ENCODE results near the gene UBE2H.
A peak's percentile ranks its signal among the peaks of the same experiment; 100 is the strongest.
"Not testable (repeated sequence)": the region's sequence is repeated elsewhere in the genome, so short reads cannot be mapped to it uniquely, and the experiment has no call there.

UBE2H gene

DNA sequence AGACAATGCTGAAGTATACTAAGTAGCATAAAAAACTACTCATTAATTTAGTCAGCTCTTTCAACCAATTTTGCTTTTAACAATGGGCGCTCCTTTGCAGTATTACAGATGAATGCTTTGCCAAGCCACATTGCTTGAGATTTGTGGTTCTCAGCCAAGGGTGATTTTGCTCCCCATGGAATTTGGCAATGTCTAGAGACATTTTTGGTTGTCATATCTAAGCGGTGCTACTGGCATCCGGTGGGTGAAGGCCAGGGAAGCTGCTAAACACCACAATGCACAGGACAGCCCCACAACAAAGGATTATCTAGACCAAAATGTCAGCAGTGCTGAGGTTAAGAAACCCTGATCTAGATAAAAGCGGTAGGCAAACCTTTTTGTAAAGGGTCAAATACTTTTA lies 112.0 kb downstream of the UBE2H start:
- DNase-seq, result no peak

- DNase-seq, result no peak
These were observed 115.8 kb downstream of the UBE2H start for GRCh38 chr7:129836983-129837382.

GRCh38 chr7:129835569-129835968 lies 117.2 kb downstream of the UBE2H start:
- DNase-seq, result no peak

DNA sequence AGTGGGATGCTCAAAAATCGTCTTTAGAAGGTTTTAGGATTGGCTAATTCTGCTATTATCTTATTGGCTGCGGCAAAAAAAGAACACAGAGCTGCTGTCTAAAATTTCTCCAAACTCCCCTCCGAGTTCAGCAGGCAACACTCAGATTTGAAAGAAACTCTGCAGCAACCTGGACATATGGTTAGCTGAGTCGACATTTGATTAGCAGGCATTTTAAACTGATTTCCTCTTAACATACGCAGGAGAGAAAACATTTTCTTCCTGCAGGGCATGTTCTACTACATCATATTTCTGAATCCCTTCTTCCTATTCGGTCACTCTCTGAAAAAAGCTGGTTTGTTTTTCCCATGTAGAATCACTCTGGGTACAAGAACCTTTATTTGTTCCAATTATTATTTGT lies 119.4 kb downstream of the UBE2H start:
- not testable (repeated sequence) for DNase-seq

DNA sequence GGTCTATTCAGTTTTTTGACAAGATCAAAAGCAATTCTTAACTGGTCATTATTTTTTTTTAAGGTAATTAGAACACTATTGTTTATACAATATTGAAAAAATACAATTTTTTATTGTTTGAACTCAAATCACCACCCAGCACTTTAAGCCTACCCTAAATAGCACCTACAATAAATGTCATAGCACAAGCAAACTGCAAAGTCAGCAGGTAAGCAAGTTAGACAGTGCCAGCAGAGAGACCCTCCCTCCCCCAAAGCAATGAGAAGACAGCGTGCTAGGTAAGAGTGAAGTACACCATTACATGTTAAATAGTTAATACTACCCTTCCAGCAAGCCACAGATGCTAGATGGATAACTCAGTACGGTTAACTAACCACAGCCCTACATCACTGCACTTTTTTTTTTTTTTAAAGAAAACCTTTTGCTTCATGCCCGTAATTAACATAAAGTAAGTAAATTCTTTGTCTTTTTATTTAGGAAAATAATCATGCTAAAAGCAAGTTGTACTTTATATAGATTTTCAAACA lies 120.0 kb downstream of the UBE2H start:
- DNase-seq, result no peak

DNA sequence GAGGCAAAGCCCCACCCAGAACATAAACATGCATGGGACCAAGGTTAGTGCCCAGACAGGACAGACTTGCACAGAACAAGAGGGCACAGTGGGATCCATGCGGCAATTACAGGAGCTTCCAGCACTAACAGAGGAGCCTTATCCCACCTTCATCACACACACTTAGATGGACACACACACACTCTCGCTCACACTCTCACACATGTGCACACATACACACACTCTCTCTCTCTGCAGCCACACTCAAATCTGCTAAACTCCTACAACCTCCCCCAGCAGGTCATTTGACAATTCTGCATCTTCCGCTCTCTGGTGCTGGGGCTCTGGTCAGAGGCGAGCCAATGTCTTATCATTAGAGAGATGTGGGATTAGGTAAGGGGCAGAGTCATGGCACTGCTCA lies 120.5 kb downstream of the UBE2H start:
- no peak for DNase-seq

- no peak for DNase-seq
These were observed 121.2 kb downstream of the UBE2H start for GRCh38 chr7:129831424-129832058.

- DNase-seq, result no peak
These were observed 121.8 kb downstream of the UBE2H start for GRCh38 chr7:129830949-129831348.

DNA sequence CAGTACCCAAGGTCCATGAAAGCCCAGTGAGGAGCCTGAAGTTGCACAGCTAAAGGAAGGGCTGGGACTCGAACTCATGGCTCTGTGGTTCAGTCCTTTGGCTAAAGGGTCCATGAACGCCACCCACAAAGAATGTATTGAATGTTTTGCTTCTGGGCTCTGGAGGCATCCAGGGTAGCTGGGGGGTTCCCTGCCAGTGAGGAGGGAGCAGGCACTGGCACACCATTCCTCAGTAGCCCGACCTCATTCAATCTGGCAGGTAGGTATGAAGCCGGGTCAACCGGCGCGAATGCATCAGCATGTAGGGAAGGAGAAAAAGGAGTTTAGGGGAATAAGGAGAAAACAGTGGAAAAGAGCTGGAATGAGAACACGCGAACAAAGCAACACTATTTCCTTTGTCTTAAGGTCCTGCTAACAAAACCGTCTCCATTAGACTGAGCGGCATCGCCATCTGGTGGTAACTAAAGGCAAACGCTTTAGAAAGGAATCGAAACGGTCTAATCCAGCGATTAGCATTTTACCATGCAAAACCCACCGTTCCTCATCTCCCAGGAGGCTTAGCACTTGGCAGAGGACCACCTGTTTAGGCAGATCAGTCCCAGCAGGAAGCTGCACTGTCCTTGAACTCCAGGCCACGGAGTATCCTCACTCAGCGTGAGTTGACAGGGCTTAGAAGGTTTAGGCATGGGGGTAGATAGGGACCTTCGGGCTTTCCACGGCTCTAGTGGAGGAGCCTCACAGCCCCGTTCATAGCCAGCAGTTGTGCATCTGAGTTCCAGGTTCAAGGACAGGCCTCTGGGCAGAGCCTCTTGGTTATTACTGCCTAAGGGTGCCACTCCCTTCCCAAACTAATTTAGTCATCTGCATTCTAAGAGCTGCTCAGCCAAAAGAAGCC lies 122.8 kb downstream of the UBE2H start:
- peak; percentile 87 to 92 for DNase-seq

DNA sequence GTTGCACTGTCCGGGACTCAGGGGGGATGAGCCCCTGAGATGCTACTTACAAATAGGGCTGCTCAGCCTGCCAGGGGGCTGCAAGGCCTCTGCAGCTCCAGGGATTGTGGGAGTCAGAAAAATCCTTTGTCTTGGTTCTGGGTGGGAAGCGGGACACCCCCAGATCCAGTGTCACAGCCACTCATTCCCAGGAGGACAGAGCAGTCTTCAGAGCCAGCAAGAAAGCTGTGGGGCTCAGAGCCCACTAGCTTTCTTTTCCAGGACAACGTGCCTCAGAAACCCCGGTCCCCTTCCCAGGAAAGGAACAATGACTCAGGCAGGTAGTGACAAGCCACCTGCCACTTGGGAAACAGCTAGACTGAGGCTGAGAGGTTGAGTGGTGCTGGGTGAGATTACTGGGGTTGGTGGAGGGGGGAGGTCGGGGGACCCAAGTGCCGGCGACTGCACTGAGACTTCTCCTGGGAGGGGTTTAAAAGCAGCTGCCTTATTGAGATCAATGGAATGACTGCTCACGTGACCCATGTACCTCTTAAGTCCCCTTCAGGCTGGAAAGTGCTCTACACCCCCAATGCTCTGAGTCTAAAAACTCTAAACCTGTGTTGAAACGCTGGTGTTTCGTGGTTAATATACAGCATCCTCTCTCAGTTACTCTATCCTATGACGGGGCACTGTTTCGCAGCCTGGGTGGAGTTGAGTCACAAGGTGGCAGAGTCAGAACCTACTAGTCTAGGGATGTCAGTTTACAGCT lies 123.6 kb downstream of the UBE2H start:
- DNase-seq, result peak; percentile 16 to 24

GRCh38 chr7:129828078-129828762 lies 124.5 kb downstream of the UBE2H start:
- no peak for DNase-seq

DNA sequence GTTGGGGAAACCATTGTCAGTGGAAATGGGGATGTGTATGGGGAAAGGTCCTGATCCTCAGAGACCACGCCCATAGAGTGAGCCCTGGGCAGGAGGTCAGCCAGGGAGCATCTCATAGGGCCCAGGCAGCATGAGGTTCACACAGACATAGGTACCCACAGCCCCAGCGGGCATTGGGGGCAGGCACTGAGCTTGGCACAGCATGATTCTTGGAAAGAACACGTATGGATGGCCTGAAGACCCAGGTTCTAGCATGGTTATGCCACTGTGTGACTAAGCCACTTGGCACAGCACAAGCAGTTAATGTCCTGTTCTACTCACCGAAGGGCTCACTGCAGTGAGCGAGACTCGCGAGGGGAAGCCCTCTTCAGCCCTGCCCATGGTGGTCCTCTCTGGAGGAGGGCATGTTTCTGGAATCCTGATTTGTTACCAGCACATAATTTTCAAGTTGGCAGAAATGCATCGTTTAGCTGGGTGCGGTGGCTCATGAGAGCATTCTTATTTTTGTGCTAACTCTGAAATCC lies 125.2 kb downstream of the UBE2H start:
- no peak for DNase-seq

- DNase-seq, result not testable (repeated sequence)
These were observed 125.9 kb downstream of the UBE2H start for GRCh38 chr7:129826895-129827294.

DNA sequence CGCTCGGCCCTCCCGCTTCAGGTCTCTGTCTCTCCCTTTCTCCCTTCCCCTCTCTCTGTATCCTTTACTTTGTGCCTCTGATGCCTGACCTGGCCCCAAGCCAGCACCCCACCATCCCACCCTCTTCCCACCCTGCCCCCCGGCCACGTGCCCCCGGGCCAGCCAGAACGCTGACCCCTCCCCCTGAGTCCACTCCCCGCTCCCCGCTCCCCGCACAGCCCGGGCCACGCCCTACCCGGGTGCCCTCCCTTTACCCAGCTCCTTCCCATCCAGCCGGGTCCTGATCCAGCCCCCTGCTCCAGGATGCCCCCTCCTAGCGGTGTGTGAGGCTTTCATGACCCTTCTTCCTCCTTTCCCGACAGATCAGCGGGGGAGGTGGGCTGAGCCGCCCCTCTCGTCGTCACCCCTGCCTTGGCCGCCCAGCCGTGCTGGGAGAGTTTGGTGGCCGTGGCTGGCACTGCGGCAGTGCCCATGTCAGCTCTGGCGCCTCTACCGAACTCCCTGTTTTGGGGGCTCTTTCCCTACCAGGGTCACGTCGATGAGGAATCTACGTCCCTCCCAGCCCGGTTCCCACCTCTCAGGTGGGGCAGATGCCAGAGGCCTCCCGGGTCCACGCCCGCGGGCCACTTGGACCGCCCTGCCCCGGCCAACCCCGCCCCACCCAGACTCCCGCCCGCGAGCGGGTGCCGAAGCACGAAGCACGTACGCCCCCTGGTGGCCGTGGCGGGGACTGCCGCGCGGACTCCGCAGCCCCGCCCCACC lies 127.4 kb downstream of the UBE2H start:
- DNase-seq, result peak; percentile 66 to 74

DNA sequence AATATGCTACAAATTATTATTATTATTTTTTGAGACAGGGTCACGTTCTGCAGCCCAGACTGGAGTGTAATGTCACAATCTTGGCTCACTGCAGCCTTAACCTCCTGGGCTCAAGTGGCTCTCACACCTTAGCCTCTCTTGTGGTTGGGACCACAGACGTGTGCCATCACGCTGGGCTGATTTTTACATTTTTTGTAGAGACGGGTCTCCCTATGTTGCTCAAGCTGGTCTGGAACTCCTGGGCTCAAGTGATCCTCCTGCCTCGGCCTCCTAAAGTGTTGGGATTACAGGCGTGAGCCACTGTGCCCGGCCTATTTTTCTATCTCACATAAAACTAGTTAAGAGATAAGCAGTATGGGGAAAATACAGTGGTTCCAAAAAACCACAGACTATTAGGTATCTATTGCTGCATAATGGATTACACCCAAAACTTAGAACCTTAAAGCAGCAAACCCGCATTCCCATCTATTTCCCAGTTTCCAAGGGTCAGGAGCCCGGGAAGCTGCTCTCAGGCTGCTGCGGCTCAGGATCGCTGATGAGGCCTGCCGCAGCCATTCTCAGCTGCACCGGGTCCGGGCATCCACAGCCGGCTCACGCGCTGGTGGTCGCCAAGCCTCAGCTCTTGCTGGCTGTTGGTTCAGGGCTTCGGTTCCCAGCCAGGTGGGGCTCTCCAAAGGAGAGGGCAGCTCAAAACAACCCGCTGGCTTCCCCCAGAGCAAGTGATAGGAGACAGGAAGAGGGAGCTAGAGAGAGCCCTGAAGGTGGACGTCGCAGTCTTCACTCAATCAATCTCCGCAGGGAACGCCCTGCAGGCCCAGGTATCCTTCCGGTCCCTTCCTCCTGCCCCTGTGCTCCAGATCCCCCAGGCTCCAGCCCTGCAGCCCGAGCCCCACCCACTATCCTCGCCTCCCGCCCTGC lies 128.2 kb downstream of the UBE2H start:
- peak; percentile 45 to 74 for DNase-seq

GRCh38 chr7:129823143-129823542 lies 129.6 kb downstream of the UBE2H start:
- not testable (repeated sequence) for DNase-seq

DNA sequence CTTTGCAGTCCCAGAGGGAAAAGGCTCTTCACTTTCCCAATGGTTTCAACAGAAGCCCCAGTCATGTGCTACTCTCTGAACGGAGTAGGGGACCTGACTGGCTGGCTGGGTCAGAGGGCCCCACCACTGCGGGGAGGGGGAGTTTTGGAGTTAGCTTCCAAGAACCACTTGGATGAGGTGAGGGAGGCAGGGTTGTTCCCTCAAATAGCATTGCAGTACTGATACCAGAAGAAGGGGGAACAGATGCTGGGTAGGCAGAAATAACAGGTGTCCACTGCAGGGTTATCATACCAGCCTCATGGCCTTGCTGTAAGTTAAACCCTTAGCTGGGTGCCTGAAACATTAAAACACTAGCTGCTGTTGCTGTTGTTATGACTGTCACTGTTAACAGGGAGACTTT lies 131.3 kb downstream of the UBE2H start:
- DNase-seq, result no peak

DNA sequence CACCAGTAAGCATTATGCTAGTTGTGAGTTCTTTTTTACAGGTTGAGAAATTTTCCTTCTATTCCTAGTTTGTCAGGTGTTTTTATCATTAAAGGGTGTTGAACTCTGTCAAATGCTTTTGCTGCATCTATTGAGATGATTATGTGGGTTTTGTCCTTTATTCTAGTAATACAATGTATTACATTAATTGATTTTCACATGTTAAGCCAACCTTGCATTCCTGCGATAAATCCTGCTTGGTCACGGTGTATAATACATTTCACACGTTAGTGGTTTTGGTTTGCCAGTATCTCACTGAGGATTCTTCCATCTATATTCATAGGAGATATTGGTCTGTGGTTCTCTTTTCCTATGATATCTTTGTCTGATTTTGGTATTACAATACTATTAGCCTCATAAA lies 136.0 kb downstream of the UBE2H start:
- DNase-seq, result no peak

DNA sequence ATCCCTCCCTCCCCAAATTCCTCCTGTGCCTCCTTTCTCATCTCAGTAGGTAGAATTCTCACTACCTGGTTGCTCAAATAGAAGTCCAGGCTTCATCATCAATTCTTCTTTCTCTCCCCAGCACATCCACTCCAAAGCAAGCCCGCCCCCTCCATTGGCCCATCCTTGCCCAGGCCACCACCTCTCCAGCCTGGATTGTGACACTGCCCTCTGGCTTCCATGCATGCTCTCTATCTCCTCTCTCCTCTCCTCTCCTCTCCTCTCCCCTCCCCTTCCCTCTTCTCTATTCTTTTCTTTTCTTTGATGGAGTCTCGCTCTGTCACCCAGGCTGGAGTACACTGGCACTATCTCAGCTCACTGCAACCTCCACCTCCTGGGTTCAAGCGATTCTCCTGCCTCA lies 144.9 kb downstream of the UBE2H start:
- no peak for DNase-seq

DNA sequence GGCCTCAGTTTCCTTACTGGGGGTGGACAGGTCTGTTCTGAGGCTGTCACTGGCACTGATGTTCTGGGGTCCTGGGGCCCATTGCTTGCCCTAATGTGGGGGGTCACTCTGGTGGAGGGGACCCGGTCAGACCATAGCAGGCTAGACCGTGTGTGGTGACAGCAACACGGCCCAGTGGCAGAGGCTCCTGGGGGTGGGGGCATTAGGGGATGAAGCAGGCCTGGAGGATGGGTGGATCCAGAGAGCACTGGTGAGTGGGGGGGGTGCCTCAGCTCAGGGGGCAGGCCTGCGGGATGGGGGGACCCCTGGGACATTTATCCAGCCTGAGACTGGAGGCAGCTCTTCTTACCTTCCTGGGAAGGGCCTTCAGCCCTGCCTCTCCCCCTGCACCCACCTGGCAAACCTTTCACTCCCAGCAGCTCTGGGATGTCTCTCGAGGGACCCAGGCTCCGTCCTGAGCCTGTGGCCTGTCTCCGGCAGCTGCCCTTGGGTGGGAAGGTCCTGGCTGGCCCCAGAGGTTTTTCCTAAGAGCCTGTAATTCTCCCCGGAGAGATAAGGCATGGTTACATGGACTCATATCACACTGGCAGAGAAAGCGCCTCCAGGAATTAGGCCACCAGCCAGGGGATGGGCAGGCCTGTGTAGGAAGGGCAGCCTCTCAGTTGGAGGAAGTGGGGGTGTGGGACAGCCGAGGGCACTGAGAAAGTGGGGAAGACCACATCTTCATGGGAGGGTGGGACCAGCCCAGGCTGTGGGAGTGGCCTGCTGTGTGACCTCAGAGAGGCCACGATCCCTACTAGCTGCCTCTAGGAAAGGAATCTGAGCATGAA lies 147.7 kb downstream of the UBE2H start:
- DNase-seq, result no peak
